ENCODE data around the gene DRD4. TPM values are rescaled to one million over a fixed set of nuclear protein-coding genes. Genes with fewer than 3 reads are reported as not detected.

DRD4 gene
- total RNA-seq, 3 donors from 2014 or later = 0.13 to 0.28 TPM; not detected in 1

- DNase-seq = no peak
- H3K4me3 Mint-ChIP-seq = no peak overlapping the region
- no peaks in the 10 kb centered on the region for H3K9me3 Mint-ChIP-seq
- H3K4me1 Mint-ChIP-seq (ENCODE audit: low read depth) = peaks cover 15% of the 10 kb centered on the region
- H3K27me3 Mint-ChIP-seq (ENCODE audit: low read depth) = peaks cover 35% of the 10 kb centered on the region
- H3K36me3 Mint-ChIP-seq (ENCODE audit: insufficient read depth) = no peaks in the 10 kb centered on the region
- ATAC-seq = no peak
Measured at GRCh38 chr11:623999-624704, 12.9 kb upstream of the DRD4 start.

DNA sequence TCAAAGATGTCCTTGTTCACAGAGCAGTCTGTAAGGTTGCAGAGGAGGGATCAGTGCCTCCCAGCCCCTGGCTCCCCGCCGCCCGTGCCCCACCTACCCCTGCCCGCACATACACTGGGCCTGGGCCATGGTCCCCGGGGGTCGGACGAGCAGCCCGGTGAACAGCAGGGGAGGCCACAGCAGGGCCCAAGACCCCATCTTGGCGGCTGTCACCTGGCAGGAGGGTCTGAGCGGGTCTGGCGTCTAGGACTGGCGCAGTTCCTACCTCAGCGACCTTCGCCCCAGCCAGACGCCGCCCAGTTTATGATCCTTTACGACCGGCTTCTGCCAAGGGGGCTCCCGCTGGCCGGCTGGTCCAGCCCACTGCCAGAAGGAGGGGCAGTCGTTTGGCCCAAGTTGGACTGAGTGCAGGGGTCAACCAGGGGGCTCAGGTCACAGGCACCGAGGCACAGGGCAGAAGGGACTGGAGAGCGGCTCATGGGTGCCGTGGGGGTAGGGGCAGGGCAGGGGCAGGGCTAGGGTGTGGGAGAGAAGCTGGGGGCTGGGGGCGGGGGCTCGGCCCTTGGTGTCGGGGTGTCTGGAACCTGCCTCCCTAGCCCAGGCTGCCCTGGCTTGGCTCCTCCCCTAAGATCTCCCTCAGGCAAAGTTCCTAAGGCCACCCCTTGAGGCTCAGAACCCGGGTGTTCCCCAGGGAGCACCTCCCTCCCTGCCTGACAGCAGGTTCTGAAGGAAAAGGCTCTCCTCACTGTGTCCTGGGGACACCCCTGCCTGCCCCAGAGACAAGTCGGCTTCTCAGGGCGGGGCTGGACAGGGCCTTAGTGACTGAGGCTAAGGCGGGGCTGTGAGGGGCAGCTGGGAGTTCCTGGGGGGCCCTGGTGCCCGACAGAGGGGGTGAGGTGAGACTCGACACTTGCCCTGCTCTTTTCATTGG is 12.1 kb upstream of the DRD4 start, which contains the start of gene CDHR5:
Gene CDHR5 (minus strand): TSS at position 251 of the 931 bp plus-strand sequence. CDS start 53 bp downstream, at position 198.
- DNase-seq (no peak), ATAC-seq (no peak)
- Mint-ChIP-seq H3K4me1 (ENCODE audit: low read depth) (peaks cover 21% of the 10 kb centered on the region), H3K36me3 (ENCODE audit: insufficient read depth) (no peaks in the 10 kb centered on the region), H3K4me3 (no peak within 1 kb of the TSS), H3K27me3 (ENCODE audit: low read depth) (peaks cover 37% of the 10 kb centered on the region), H3K9me3 (no peaks in the 10 kb centered on the region)

DNA sequence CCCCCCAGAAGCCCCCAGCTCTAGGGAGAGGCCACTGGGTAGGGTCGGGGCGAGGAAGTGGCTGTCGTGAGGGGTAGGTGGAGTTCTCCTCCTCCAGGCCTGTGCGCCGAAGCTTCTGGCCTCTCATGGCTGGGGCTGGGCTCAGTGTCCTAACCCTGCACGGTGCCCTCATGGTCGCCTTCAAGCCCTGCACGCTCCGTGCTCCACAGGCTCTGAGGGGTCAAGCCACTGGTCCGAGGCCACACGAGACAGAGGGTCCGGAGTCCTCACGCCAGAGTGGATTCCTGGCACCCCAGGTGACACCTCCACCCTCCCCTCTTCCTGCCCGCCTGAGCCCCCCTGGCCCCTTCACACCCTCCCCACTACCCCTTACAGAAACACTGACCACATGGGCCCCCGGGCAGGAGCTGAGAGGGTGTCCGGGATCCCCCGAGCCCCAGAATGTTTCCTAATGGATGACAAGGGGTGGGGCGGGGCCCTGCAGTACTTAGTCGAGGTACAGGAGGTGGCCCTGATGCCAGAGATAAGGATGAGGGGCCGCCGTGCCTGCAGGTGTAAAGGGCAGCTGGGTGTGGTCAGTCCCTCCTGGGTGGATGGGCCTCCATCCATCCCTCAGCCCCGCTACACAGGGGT is 11.3 kb upstream of the DRD4 start:
- Mint-ChIP-seq H3K4me1 (ENCODE audit: low read depth) (peaks cover 21% of the 10 kb centered on the region), H3K36me3 (ENCODE audit: insufficient read depth) (no peaks in the 10 kb centered on the region), H3K9me3 (no peaks in the 10 kb centered on the region), H3K27me3 (ENCODE audit: low read depth) (peaks cover 37% of the 10 kb centered on the region), H3K4me3 (no peak overlapping the region)
- no peak for DNase-seq
- ATAC-seq = no peak

GRCh38 chr11:626475-627307 is 10.4 kb upstream of the DRD4 start, which contains the start of gene SCT:
Gene SCT, minus strand, starts transcription at chr11:627181. Its CDS starts 38 bp downstream, at chr11:627143.
- peaks cover 37% of the 10 kb centered on the region for H3K27me3 Mint-ChIP-seq (ENCODE audit: low read depth)
- DNase-seq (no peak), ATAC-seq (no peak)
- peaks cover 21% of the 10 kb centered on the region for H3K4me1 Mint-ChIP-seq (ENCODE audit: low read depth)
- H3K36me3 Mint-ChIP-seq (ENCODE audit: insufficient read depth) = no peaks in the 10 kb centered on the region
- no peak within 1 kb of the TSS for H3K4me3 Mint-ChIP-seq
- no peaks in the 10 kb centered on the region for H3K9me3 Mint-ChIP-seq

DNA sequence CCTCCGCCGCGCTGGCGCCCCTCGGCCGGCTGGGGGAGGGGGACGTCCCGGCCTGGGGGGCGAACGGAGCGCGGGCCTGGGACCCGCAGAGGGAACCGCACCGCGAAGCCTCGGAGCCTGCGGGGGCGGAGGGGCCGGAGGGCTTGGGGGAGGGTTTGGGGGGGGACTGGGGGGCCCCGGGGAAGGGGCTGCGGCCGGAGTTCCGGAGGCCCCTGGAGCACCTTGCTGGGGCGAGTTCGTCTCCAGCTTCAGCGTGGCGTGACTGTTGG is 9.8 kb upstream of the DRD4 start:
- DNase-seq (no peak), ATAC-seq (no peak)
- no peaks in the 10 kb centered on the region for H3K36me3 Mint-ChIP-seq (ENCODE audit: insufficient read depth)
- H3K27me3 Mint-ChIP-seq (ENCODE audit: low read depth) = peaks cover 37% of the 10 kb centered on the region
- no peak overlapping the region for H3K4me3 Mint-ChIP-seq
- no peaks in the 10 kb centered on the region for H3K9me3 Mint-ChIP-seq
- H3K4me1 Mint-ChIP-seq (ENCODE audit: low read depth) = peaks cover 21% of the 10 kb centered on the region

DNA sequence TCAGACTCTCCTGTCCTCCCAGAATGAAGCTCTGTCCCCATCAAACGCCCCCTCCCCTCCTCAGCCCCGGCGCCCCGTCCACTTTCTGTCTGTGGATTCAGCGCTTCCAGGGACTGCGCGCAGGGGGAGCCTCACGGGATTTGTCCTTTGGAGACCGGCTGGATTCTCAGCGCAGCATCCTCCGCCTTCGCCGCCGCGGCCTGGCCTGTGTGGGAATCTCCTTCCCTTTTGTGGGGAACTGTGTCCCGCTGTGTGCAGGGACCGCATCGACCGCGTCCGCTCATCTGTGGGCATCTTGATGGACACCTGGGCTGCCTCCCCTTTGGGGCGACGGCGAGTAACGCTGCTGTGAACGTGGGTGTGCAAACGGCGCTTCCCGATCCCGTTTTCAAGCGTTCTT is 9.0 kb upstream of the DRD4 start:
- Mint-ChIP-seq H3K9me3 (no peaks in the 10 kb centered on the region), H3K27me3 (ENCODE audit: low read depth) (peaks cover 37% of the 10 kb centered on the region), H3K36me3 (ENCODE audit: insufficient read depth) (no peaks in the 10 kb centered on the region), H3K4me1 (ENCODE audit: low read depth) (peaks cover 21% of the 10 kb centered on the region), H3K4me3 (peak overlapping the region; percentile 55)
- DNase-seq = no peak
- no peak for ATAC-seq

GRCh38 chr11:629237-629583 is 7.9 kb upstream of the DRD4 start:
- no peak for DNase-seq
- Mint-ChIP-seq H3K9me3 (no peaks in the 10 kb centered on the region), H3K4me3 (peak overlapping the region; percentile 48), H3K27me3 (ENCODE audit: low read depth) (peaks cover 37% of the 10 kb centered on the region), H3K36me3 (ENCODE audit: insufficient read depth) (no peaks in the 10 kb centered on the region), H3K4me1 (ENCODE audit: low read depth) (peaks cover 21% of the 10 kb centered on the region)
- ATAC-seq = peak in 1 of 2 donors; percentile 22

GRCh38 chr11:630871-631270 is 6.2 kb upstream of the DRD4 start:
- no peaks in the 10 kb centered on the region for H3K9me3 Mint-ChIP-seq
- no peaks in the 10 kb centered on the region for H3K36me3 Mint-ChIP-seq (ENCODE audit: insufficient read depth)
- H3K27me3 Mint-ChIP-seq (ENCODE audit: low read depth) = peaks cover 29% of the 10 kb centered on the region
- no peak for ATAC-seq
- H3K4me3 Mint-ChIP-seq = no peak overlapping the region
- peaks cover 21% of the 10 kb centered on the region for H3K4me1 Mint-ChIP-seq (ENCODE audit: low read depth)
- DNase-seq = no peak

GRCh38 chr11:635945-636510 is 1.0 kb upstream of the DRD4 start:
- ATAC-seq (no peak), DNase-seq (no peak)
- Mint-ChIP-seq H3K4me3 (no peak overlapping the region), H3K4me1 (ENCODE audit: low read depth) (peaks cover 15% of the 10 kb centered on the region), H3K36me3 (ENCODE audit: insufficient read depth) (no peaks in the 10 kb centered on the region), H3K9me3 (no peaks in the 10 kb centered on the region), H3K27me3 (ENCODE audit: low read depth) (peaks cover 32% of the 10 kb centered on the region)

DNA sequence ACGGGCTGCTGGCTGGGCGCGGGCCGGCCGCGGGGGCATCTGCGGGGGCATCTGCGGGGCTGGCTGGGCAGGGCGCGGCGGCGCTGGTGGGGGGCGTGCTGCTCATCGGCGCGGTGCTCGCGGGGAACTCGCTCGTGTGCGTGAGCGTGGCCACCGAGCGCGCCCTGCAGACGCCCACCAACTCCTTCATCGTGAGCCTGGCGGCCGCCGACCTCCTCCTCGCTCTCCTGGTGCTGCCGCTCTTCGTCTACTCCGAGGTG is 194 bp downstream of the DRD4 start:
- Mint-ChIP-seq H3K36me3 (ENCODE audit: insufficient read depth) (no peaks in the 10 kb centered on the region), H3K4me1 (ENCODE audit: low read depth) (peaks cover 15% of the 10 kb centered on the region), H3K27me3 (ENCODE audit: low read depth) (peaks cover 32% of the 10 kb centered on the region), H3K4me3 (no peak overlapping the region), H3K9me3 (no peaks in the 10 kb centered on the region)
- DNase-seq (no peak), ATAC-seq (peak in 1 of 2 donors; percentile 19)

DNA sequence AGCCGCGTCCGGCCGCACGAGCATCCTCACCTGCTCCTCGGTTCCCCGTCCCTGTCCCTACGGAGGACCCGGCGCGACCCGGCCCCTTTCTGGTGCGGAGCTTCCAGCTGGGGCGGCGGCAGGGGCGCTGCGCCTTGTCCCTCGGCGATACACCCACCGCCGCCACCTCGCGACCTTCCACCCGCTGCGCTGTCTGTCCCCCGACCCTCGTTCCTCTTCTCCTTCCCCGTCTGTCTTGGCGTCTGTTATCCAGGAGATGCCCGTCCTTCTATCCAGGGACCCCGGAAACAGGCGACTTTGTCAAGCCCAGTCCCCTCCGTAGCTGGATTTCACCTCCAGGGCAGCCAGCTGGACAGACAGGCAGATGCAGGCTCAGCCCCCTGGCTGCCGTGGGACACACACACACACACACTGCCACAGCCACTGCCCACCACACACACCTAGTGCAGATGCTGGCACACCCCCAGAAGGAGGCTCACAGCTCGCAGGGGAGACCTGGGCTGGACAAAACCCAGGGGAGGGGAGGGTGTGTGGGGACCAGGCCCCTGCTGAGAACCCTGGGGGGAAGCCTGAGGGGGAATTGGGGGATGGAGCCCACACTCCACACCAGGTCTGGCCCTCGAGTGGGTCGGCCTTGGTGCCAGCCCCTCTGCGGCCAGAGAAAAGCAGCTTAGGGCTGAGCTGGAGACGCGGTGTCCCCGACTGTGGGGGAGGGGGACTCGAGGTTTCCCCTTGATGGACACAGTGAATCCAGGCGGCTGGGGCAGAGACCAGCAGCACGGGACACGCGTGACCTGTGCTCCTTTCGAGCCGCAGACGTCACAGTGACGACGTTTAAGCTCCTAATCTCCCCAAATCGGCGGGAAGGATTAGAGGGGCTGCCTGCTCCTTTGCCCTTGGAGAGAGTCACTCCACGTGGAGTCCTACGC is 788 bp downstream of the DRD4 start:
- peaks cover 15% of the 10 kb centered on the region for H3K4me1 Mint-ChIP-seq (ENCODE audit: low read depth)
- H3K27me3 Mint-ChIP-seq (ENCODE audit: low read depth) = peaks cover 32% of the 10 kb centered on the region
- no peak overlapping the region for H3K4me3 Mint-ChIP-seq
- no peaks in the 10 kb centered on the region for H3K9me3 Mint-ChIP-seq
- DNase-seq (no peak), ATAC-seq (peak in 1 of 2 donors; percentile 31)
- no peaks in the 10 kb centered on the region for H3K36me3 Mint-ChIP-seq (ENCODE audit: insufficient read depth)

DNA sequence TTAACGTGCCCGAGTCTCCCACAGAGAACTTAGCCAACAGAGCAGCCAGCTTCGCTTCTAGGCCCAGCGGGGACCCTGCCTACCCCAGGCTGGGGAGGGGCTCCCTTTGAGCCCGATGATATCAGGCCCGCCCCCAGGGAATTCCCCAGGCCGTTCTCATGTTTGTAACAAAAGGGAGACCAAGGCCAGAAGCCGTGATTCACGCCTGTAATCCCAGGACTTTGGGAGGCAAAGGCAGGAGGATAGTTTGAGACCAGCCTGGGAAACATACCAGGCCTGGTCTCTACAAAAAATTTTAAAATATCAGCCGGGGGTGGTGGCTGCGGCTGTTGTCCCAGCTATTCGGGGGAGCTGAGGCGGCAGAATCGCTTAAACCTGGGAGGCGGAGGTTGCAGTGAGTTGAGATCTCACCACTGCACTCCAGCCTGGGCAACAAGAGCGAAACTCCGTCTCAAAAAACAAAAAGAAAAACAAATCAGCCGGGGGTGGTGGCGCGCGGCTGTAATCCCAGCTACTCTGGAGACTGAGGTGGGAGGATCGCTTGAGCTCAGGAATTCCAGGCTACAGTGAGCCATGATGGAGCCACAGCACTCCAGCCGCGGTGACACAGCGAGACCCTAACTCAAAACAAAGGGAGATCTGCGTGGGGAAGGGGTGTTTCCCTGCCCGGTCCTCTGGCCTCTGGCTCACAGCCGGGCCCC is 1.7 kb downstream of the DRD4 start:
- ATAC-seq = no peak
- no peaks in the 10 kb centered on the region for H3K36me3 Mint-ChIP-seq (ENCODE audit: insufficient read depth)
- H3K4me1 Mint-ChIP-seq (ENCODE audit: low read depth) = peaks cover 15% of the 10 kb centered on the region
- peak overlapping the region; percentile 24 for H3K4me3 Mint-ChIP-seq
- no peaks in the 10 kb centered on the region for H3K9me3 Mint-ChIP-seq
- no peak for DNase-seq
- H3K27me3 Mint-ChIP-seq (ENCODE audit: low read depth) = peaks cover 32% of the 10 kb centered on the region
